ENCODE measurements around the gene IGHMBP2.

DNA sequence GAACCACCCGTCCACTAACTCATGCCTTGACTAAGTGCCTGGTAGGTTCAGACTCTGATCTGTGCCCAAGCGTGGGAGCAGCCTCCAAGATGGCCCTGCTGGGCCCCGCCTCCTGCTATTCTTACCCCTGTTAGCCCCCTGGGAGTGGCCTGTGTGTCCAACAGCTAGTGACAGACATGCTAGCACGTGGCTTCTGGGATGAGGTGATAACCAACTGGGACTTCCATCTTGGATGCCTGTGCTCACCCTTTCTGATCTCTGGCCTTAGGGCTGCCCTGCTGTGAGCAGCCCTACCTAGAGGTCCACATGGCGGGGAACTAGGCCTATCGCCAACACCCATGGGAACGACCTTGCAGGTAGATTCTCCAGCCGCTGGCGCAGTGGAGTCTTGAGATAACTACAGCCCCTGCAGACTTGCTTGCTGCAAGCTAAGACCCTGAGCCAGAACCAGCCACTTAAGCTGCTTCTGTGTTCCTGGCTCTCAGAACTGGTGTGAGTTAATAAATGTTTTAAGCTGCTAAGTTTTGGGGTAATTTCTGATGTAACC lies 2.8 kb upstream of the IGHMBP2 start:
- TF ChIP-seq EZH2 (IDR thresholded peaks at IDR 0.05; ENCODE audit: low read depth) (no peak), CTCF (conservative IDR thresholded peaks at IDR 0.05) (no peak)
